ENCODE measurements around the gene P2RX6.

Gene P2RX6

DNA sequence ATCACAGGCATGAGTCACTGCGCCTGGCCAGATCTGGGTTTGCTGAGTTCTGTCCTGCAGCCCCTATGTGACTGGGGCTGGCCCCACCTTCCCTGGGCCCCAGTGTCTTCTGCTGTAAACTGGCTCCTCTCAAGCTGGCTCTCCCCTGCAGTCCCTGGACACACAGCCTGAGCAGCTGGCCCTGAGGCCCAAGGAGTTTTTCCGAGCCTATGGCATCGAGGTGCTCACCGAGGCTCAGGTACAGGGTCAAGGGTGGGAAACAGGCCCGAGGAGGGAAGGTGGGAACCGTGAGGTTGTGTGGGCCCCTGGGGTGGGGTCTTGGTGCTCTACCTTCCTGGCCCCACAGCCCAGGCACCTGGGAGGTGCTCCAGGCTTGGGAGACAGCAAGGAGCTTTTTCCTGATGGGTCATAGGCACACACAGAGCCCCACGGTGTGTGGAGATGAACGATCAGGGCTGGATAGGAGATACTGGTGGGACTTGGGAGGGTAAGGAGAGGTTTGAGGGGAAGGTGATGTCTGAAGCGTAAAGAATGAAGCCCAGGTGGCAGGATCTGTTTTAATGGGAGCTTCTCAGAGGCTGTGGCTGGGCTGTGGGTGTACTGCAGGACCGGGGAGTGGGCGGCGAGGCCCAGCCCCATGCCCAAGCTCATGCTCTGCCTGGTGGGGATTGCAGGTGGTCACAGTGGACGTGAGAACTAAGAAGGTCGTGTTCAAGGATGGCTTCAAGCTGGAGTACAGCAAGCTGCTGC is 39.2 kb upstream of the P2RX6 start:
- ChIA-PET POLR2A (interaction anchor here (1.4 kb wide), 1 partner anchor 26 kb away, joined by 8 read pairs; the partner anchor contains the start of gene THAP7), CTCF (no interaction called here)
- TF ChIP-seq L3MBTL2 (conservative IDR thresholded peaks at IDR 0.05): no peak
- no peak for TF ChIP-seq SUZ12 (IDR thresholded peaks at IDR 0.05)
- no peak for TF ChIP-seq FOXM1 (IDR thresholded peaks at IDR 0.05; ENCODE audit: borderline replicate concordance)
- TF ChIP-seq BHLHE40 (IDR thresholded peaks at IDR 0.05; ENCODE audit: borderline replicate concordance): no peak
- no peak for TF ChIP-seq HDGF (IDR thresholded peaks at IDR 0.05; ENCODE audit: borderline replicate concordance)
- no peak for DNase-seq (ENCODE audit: extremely low spot score)

DNA sequence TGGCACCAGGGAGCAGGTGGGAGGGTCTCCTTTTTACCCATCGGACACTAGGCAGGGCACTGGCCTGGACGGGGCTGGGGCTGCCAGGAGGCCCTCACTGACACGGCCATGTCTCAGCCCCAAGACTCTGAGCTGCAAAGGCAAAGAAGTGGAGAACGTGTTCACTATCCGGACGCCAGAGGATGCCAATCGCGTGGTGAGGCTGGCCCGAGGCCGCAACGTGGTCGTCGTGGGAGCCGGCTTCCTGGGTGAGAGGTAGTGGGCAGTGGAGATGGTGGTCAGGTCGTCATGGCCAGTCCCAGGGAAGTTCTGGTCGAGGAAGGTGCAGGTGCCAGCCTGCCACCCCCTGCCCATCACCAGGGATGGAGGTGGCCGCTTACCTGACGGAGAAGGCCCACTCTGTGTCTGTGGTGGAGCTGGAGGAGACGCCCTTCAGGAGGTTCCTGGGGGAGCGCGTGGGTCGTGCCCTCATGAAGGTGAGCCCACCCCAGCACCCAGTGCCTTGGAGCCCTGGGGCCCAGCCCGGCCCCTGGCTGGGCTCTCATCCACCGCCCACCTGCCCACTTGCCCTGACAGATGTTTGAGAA is 38.6 kb upstream of the P2RX6 start:
- no peak for TF ChIP-seq HDGF (IDR thresholded peaks at IDR 0.05; ENCODE audit: borderline replicate concordance)
- TF ChIP-seq NFRKB (IDR thresholded peaks at IDR 0.05): no peak
- no peak for TF ChIP-seq FOXK2 (IDR thresholded peaks at IDR 0.05)
- TF ChIP-seq ARNT (IDR thresholded peaks at IDR 0.05): no peak
- no peak for TF ChIP-seq ELF4 (IDR thresholded peaks at IDR 0.05)
- no peak for TF ChIP-seq FOXM1 (IDR thresholded peaks at IDR 0.05; ENCODE audit: borderline replicate concordance)
- no peak for TF ChIP-seq BHLHE40 (IDR thresholded peaks at IDR 0.05; ENCODE audit: borderline replicate concordance)
- POLR2A ChIA-PET: interaction anchor here (1.0 kb wide), 1 partner anchor 22 kb away, joined by 4 read pairs; no protein-coding TSS in a partner anchor
- DNase-seq (ENCODE audit: extremely low spot score): no peak
- CTCF ChIA-PET: no interaction called here

DNA sequence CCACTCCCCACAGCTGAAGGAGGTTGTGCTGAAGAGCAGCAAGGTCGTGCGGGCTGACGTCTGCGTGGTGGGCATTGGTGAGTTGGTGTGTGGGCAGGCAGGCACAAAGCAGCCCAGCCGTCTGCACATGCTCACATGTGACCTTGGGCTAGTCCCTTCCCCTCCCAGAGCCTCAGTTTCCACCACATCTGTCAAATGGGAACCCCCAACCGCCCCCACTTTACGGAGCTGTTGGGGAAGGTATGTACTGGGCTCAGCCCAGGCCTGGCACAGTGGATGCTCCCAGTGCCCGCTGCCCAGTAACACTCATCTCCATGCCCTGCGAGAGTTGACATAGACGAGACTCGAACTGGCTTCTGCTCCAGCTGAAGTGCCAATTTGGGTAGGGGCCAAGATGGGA is 37.9 kb upstream of the P2RX6 start:
- DNase-seq (ENCODE audit: extremely low spot score): no peak
- CTCF ChIA-PET: no interaction called here
- TF ChIP-seq LEF1 (IDR thresholded peaks at IDR 0.05; ENCODE audit: borderline replicate concordance) (no peak), HDGF (IDR thresholded peaks at IDR 0.05; ENCODE audit: borderline replicate concordance) (no peak), FOXA1 (IDR thresholded peaks at IDR 0.05) (no peak), BHLHE40 (IDR thresholded peaks at IDR 0.05; ENCODE audit: borderline replicate concordance) (no peak), ELF4 (IDR thresholded peaks at IDR 0.05) (no peak), FOXK2 (IDR thresholded peaks at IDR 0.05) (no peak), ARNT (IDR thresholded peaks at IDR 0.05) (no peak), CTBP1 (IDR thresholded peaks at IDR 0.05; ENCODE audit: borderline replicate concordance) (no peak), L3MBTL2 (conservative IDR thresholded peaks at IDR 0.05) (no peak), NFRKB (IDR thresholded peaks at IDR 0.05) (no peak), FOXM1 (IDR thresholded peaks at IDR 0.05; ENCODE audit: borderline replicate concordance) (no peak), ZNF384 (IDR thresholded peaks at IDR 0.05) (no peak), SUZ12 (IDR thresholded peaks at IDR 0.05) (no peak), SP1 (IDR thresholded peaks at IDR 0.05) (no peak), TARDBP (IDR thresholded peaks at IDR 0.05) (no peak)
- TF ChIP-seq, protein P1, sequence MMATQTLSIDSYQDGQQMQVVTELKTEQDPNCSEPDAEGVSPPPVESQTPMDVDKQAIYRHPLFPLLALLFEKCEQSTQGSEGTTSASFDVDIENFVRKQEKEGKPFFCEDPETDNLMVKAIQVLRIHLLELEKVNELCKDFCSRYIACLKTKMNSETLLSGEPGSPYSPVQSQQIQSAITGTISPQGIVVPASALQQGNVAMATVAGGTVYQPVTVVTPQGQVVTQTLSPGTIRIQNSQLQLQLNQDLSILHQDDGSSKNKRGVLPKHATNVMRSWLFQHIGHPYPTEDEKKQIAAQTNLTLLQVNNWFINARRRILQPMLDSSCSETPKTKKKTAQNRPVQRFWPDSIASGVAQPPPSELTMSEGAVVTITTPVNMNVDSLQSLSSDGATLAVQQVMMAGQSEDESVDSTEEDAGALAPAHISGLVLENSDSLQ (IDR thresholded peaks at IDR 0.05): no peak
- POLR2A ChIA-PET: interaction anchor here (1.0 kb wide), 1 partner anchor 22 kb away, joined by 4 read pairs; no protein-coding TSS in a partner anchor

DNA sequence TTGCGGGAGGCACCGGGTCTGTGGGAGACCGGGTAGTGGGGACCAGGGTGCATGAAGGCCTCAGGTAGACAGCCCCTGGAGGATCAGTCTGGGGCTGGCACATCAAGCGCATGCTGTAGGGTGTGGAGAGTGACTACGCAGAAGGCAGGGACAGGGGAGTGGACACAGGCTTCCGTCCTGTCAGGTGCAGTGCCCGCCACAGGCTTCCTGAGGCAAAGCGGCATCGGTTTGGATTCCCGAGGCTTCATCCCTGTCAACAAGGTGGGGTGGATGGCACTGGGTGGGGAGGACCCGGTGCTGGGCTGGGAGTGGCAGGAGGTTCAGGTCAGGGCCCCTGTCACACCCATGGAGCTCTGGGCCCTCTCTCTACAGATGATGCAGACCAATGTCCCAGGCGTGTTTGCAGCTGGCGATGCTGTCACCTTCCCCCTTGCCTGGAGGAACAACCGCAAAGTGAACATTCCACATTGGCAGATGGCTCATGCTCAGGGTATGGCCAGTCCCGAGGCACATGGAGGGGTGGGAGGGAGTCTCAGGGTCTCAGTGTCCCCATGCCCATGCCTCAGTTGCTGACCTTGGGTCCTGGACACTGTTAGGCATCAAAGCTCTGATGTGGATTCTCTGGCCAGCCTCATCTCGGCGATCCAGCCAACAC is 37.3 kb upstream of the P2RX6 start:
- CTCF ChIA-PET: no interaction called here
- DNase-seq (ENCODE audit: extremely low spot score): no peak
- POLR2A ChIA-PET: no interaction called here
- TF ChIP-seq FOXK2 (IDR thresholded peaks at IDR 0.05) (no peak), ARNT (IDR thresholded peaks at IDR 0.05) (no peak), CTBP1 (IDR thresholded peaks at IDR 0.05; ENCODE audit: borderline replicate concordance) (no peak), BHLHE40 (IDR thresholded peaks at IDR 0.05; ENCODE audit: borderline replicate concordance) (no peak), L3MBTL2 (conservative IDR thresholded peaks at IDR 0.05) (no peak), FOXA1 (IDR thresholded peaks at IDR 0.05) (no peak), FOXM1 (IDR thresholded peaks at IDR 0.05; ENCODE audit: borderline replicate concordance) (no peak), NFRKB (IDR thresholded peaks at IDR 0.05) (no peak), HDGF (IDR thresholded peaks at IDR 0.05; ENCODE audit: borderline replicate concordance) (no peak), LEF1 (IDR thresholded peaks at IDR 0.05; ENCODE audit: borderline replicate concordance) (no peak), TARDBP (IDR thresholded peaks at IDR 0.05) (no peak), SUZ12 (IDR thresholded peaks at IDR 0.05) (no peak), ELF4 (IDR thresholded peaks at IDR 0.05) (no peak), ZNF384 (IDR thresholded peaks at IDR 0.05) (no peak), SP1 (IDR thresholded peaks at IDR 0.05) (no peak)
- TF ChIP-seq, protein P1 (IDR thresholded peaks at IDR 0.05): no peak

DNA sequence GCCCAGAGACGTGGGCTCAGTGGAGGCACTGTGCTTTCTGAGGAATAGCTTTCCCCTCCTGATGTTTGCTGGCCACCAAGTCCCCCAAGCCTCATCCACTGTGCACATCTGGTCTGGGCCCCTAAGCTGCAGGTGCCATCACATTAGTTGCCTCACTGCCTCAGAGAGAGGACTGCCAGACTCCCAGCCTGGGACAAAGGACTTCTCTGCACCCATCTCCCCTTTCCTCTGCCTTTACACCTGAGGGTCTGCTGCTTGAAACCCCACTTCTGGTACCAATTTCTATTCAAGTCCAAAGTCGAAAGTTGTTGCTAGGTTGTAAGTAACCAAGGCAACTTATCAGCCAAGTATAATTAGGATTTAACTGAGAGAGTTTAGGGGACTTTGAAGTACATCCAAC is 36.5 kb upstream of the P2RX6 start:
- no peak for DNase-seq (ENCODE audit: extremely low spot score)
- CTCF ChIA-PET: no interaction called here
- POLR2A ChIA-PET: no interaction called here
- TF ChIP-seq BHLHE40 (IDR thresholded peaks at IDR 0.05; ENCODE audit: borderline replicate concordance): no peak
- TF ChIP-seq SP1 (IDR thresholded peaks at IDR 0.05): no peak
- no peak for TF ChIP-seq ARNT (IDR thresholded peaks at IDR 0.05)
- no peak for TF ChIP-seq L3MBTL2 (conservative IDR thresholded peaks at IDR 0.05)
- TF ChIP-seq TARDBP (IDR thresholded peaks at IDR 0.05): no peak
- no peak for TF ChIP-seq LEF1 (IDR thresholded peaks at IDR 0.05; ENCODE audit: borderline replicate concordance)
- TF ChIP-seq SUZ12 (IDR thresholded peaks at IDR 0.05): no peak
- no peak for TF ChIP-seq HDGF (IDR thresholded peaks at IDR 0.05; ENCODE audit: borderline replicate concordance)
- TF ChIP-seq CTBP1 (IDR thresholded peaks at IDR 0.05; ENCODE audit: borderline replicate concordance): no peak
- no peak for TF ChIP-seq FOXA1 (IDR thresholded peaks at IDR 0.05)

DNA sequence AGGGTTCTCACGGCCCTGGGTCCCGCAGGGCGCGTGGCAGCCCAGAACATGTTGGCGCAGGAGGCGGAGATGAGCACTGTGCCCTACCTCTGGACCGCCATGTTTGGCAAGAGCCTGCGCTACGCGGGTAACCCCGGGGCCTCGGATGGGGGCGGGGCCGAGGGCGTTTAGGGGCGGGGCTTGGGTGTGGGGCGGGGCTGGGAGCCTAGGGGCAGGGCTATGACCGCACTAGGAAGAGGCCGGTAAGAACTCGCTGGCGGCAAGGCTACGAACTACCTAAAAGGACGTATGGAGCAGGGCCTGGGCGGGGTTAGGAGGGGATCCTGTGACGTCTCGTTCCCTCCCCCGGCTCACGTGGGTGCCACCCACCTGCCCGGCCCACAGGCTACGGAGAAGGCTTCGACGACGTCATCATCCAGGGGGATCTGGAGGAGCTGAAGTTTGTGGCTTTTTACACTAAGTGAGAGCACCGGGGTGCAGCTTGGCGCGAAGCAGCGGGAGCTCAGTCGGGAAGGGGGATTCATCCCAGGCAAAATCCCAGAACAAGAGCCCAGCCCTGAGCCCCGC is 35.6 kb upstream of the P2RX6 start:
- TF ChIP-seq FOXK2 (IDR thresholded peaks at IDR 0.05): no peak
- no peak for TF ChIP-seq NFRKB (IDR thresholded peaks at IDR 0.05)
- no peak for TF ChIP-seq FOXA1 (IDR thresholded peaks at IDR 0.05)
- no peak for TF ChIP-seq ZNF384 (IDR thresholded peaks at IDR 0.05)
- TF ChIP-seq SP1 (IDR thresholded peaks at IDR 0.05): no peak
- no peak for TF ChIP-seq TARDBP (IDR thresholded peaks at IDR 0.05)
- TF ChIP-seq ARNT (IDR thresholded peaks at IDR 0.05): no peak
- TF ChIP-seq ELF4 (IDR thresholded peaks at IDR 0.05): no peak
- no peak for TF ChIP-seq L3MBTL2 (conservative IDR thresholded peaks at IDR 0.05)
- TF ChIP-seq HDGF (IDR thresholded peaks at IDR 0.05; ENCODE audit: borderline replicate concordance): no peak
- TF ChIP-seq FOXM1 (IDR thresholded peaks at IDR 0.05; ENCODE audit: borderline replicate concordance): no peak
- TF ChIP-seq BHLHE40 (IDR thresholded peaks at IDR 0.05; ENCODE audit: borderline replicate concordance): no peak
- no peak for TF ChIP-seq SUZ12 (IDR thresholded peaks at IDR 0.05)
- TF ChIP-seq CTBP1 (IDR thresholded peaks at IDR 0.05; ENCODE audit: borderline replicate concordance): no peak
- TF ChIP-seq LEF1 (IDR thresholded peaks at IDR 0.05; ENCODE audit: borderline replicate concordance): no peak
- TF ChIP-seq, protein P1 (IDR thresholded peaks at IDR 0.05): no peak
- CTCF ChIA-PET: no interaction called here
- POLR2A ChIA-PET: interaction anchor here (0.6 to 4.1 kb wide), 2 partner anchors 12 to 20 kb away, joined by 4 to 121 read pairs; partner anchors contain the start of gene THAP7

More for the DNA sequence above, 35.6 kb upstream of the P2RX6 start:
- DNase-seq (ENCODE audit: extremely low spot score): no peak
